Activated CD8-positive, alpha-beta T cell treated with anti-CD3 and anti-CD28 coated beads for 36 hours (primary cell): ENCODE data around the gene GDF7. TPM values are rescaled to one million over a fixed set of nuclear protein-coding genes. Genes with fewer than 3 reads are reported as not detected.
A peak's percentile ranks its signal among the peaks of the same experiment; 100 is the strongest.

ENCODE experiments used
- ATAC-seq: fragments of 200-7000 bp; cut with Tn5 transposase; one replicate; pipeline ENCODE4 v1.10.0; 2021; ENCODE audit warnings: mild to moderate bottlenecking, moderate library complexity
- CTCF ChIA-PET: fragments of 350-600 bp; sonication (Branson Sonifier 250); formaldehyde crosslinking; loops from one replicate; lab custom pipeline; 2021; ENCODE audit warnings: antibody characterized with exemption; lab: Charles Lee
- POLR2A ChIA-PET: fragments of 350-600 bp; sonication (Branson Sonifier 250); formaldehyde crosslinking; loops from one replicate; lab custom pipeline; 2021; ENCODE audit warnings: antibody characterized with exemption; lab: Charles Lee
- DNase-seq: peaks from one replicate; pipeline ENCODE4 v3.0.0-alpha.2; 2020
- H3K27ac Mint-ChIP-seq: one replicate; pipeline ENCODE4 v1.8.0; 2021; ENCODE audit warnings: mild to moderate bottlenecking, mixed read lengths
- H3K27me3 Mint-ChIP-seq: one replicate; pipeline ENCODE4 v1.8.0; 2021; ENCODE audit warnings: mixed read lengths
- H3K36me3 Mint-ChIP-seq: one replicate; pipeline ENCODE4 v1.8.0; 2021; ENCODE audit warnings: low read depth, mixed read lengths
- H3K4me1 Mint-ChIP-seq: one replicate; pipeline ENCODE4 v1.8.0; 2021; ENCODE audit warnings: low read depth, mixed read lengths
- H3K4me3 Mint-ChIP-seq: one replicate; pipeline ENCODE4 v1.8.0; 2021; ENCODE audit warnings: mild to moderate bottlenecking, moderate library complexity, mixed read lengths
- H3K9me3 Mint-ChIP-seq: one replicate; pipeline ENCODE4 v1.8.0; 2021; ENCODE audit warnings: mixed read lengths
- CTCF ChIP-seq: fragments of 200-600 bp; IDR thresholded peaks from one replicate; pipeline ENCODE4 v1.8.0; 2022; ENCODE audit warnings: antibody characterized with exemption, mild to moderate bottlenecking
- intact Hi-C: fragments of 100-400 bp; cut with micrococcal nuclease; formaldehyde crosslinking; loops from one replicate; pipeline ENCODE4 v1.10.0; 2022
- total RNA-seq, 2 experiments: library from RNA; stranded (reverse); gene quantifications; one replicate each; pipeline ENCODE4 v1.2.3, GENCODE V29; 2021

GDF7 gene
- total RNA-seq: not detected

- CTCF ChIA-PET: interaction anchor here (0.7 to 1.5 kb wide), 8 partner anchors 9 to 297 kb away, joined by 3 to 14 read pairs (median 4); no protein-coding TSS in a partner anchor
- DNase-seq (peak; percentile 37), ATAC-seq (peak; percentile 50)
- H3K9me3 Mint-ChIP-seq: no peaks in the 10 kb centered on the region
- no peak for TF ChIP-seq CTCF
- H3K36me3 Mint-ChIP-seq: no peaks in the 10 kb centered on the region
- intact Hi-C loops: no loop called here
- H3K4me1 Mint-ChIP-seq: peaks cover 16% of the 10 kb centered on the region
- POLR2A ChIA-PET: interaction anchor here (1.5 to 1.6 kb wide), 2 partner anchors 9 to 11 kb away, joined by 3 to 7 read pairs; no protein-coding TSS in a partner anchor
- H3K27ac Mint-ChIP-seq: no peak within 1 kb of the TSS
- H3K27me3 Mint-ChIP-seq: peaks cover 71% of the 10 kb centered on the region
- peak within 1 kb of the TSS; percentile 63 for H3K4me3 Mint-ChIP-seq
Measured at GRCh38 chr2:20666304-20667150, at the start of gene GDF7. Gene GDF7 (plus strand): TSS chr2:20667144. CDS start chr2:20667240, 96 bp downstream.

GRCh38 chr2:20617892-20618467 is 49.0 kb upstream of the GDF7 start:
- no peak overlapping the region for H3K4me3 Mint-ChIP-seq
- CTCF ChIA-PET: interaction anchor here (0.9 kb wide), 1 partner anchor 207 kb away, joined by 4 read pairs; no protein-coding TSS in a partner anchor
- no peak for DNase-seq
- no peak for TF ChIP-seq CTCF
- intact Hi-C loops: no loop called here
- no peaks in the 10 kb centered on the region for H3K9me3 Mint-ChIP-seq
- H3K4me1 Mint-ChIP-seq: no peaks in the 10 kb centered on the region
- H3K36me3 Mint-ChIP-seq: no peaks in the 10 kb centered on the region
- H3K27me3 Mint-ChIP-seq: no peaks in the 10 kb centered on the region
- POLR2A ChIA-PET: no interaction called here
- no peak overlapping the region for H3K27ac Mint-ChIP-seq
- no peak for ATAC-seq

GRCh38 chr2:20618468-20618885 is 48.5 kb upstream of the GDF7 start:
- CTCF ChIA-PET: interaction anchor here (0.9 kb wide), 1 partner anchor 207 kb away, joined by 4 read pairs; no protein-coding TSS in a partner anchor
- Mint-ChIP-seq H3K27me3 (no peaks in the 10 kb centered on the region), H3K4me1 (no peaks in the 10 kb centered on the region), H3K27ac (no peak overlapping the region), H3K9me3 (no peaks in the 10 kb centered on the region), H3K36me3 (no peaks in the 10 kb centered on the region), H3K4me3 (no peak overlapping the region)
- no peak for ATAC-seq
- POLR2A ChIA-PET: no interaction called here
- intact Hi-C loops: no loop called here
- DNase-seq: no peak
- no peak for TF ChIP-seq CTCF

GRCh38 chr2:20618886-20619521 is 47.9 kb upstream of the GDF7 start:
- no peak for DNase-seq
- H3K9me3 Mint-ChIP-seq: no peaks in the 10 kb centered on the region
- no peaks in the 10 kb centered on the region for H3K4me1 Mint-ChIP-seq
- ChIA-PET CTCF (no interaction called here), POLR2A (no interaction called here)
- TF ChIP-seq CTCF: no peak
- H3K27ac Mint-ChIP-seq: no peak overlapping the region
- H3K27me3 Mint-ChIP-seq: no peaks in the 10 kb centered on the region
- no peak for ATAC-seq
- intact Hi-C loops: no loop called here
- H3K36me3 Mint-ChIP-seq: no peaks in the 10 kb centered on the region
- H3K4me3 Mint-ChIP-seq: no peak overlapping the region
